Measurements from ENCODE around the gene TTPAL. TPM values are rescaled to one million over a fixed set of nuclear protein-coding genes. Genes with fewer than 3 reads are reported as not detected.

The TTPAL gene
- total and polyA plus RNA-seq, 9 of the 15 experiments (the other 6 are each of a cell fraction or from before 2014, with no cell fraction given) = 1.1 to 7.0 (median 2.6) TPM

DNA sequence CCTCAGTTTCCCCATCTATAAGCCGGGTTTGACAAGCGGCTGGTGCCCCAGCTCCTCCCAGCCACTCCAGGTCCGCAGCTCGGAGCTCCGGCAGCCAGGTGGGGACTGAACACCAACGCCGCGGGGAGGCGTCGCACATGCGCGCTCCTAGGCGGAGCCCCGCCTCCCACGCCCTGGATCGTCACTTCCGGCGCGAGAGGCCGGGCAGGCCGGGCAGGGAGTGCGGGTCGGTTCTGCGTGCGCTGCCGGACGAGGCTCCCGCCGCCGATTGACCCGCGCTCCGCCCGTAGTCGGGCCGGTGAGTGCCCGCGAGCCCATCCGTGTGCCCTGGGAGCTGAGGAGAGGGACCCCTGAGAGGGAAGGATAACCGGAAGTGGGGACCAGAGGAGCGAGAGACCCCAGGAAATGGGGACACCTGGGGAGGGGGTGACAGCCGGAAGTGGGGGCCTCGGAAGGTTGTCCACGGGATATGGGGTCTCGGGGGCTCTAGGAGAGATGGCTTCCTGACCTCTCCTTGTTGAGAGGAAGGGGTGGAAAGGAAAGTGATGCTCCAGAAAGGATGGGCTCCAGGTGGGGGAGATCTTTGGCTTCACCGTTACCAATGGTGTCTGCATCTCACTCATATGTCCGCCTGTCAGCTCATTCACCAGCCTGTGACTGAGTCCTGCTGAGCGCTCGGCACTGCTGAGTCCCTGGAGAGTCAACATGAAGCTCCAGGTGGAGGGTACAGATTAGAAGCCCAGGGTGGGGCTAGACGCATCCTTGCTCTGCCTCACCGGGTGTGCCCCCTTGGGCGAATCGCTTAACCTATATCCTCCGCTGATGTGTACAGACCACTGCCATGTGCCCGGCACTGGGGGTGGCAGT is at the start of gene TTPAL (continued):
- TF ChIP-seq, protein P1, sequence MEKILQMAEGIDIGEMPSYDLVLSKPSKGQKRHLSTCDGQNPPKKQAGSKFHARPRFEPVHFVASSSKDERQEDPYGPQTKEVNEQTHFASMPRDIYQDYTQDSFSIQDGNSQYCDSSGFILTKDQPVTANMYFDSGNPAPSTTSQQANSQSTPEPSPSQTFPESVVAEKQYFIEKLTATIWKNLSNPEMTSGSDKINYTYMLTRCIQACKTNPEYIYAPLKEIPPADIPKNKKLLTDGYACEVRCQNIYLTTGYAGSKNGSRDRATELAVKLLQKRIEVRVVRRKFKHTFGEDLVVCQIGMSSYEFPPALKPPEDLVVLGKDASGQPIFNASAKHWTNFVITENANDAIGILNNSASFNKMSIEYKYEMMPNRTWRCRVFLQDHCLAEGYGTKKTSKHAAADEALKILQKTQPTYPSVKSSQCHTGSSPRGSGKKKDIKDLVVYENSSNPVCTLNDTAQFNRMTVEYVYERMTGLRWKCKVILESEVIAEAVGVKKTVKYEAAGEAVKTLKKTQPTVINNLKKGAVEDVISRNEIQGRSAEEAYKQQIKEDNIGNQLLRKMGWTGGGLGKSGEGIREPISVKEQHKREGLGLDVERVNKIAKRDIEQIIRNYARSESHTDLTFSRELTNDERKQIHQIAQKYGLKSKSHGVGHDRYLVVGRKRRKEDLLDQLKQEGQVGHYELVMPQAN (IDR thresholded peaks at IDR 0.05; ENCODE audit: borderline replicate concordance) = no peak; the same call in 1 of the 2 replicates
- TF ChIP-seq TAF1 (IDR thresholded peaks at IDR 0.05; ENCODE audit: control insufficient read depth, extremely low read depth, insufficient read depth, low read length, severe bottlenecking) = peak; percentile 87
- no peak for TF ChIP-seq RBM34 (IDR thresholded peaks at IDR 0.05; ENCODE audit: borderline replicate concordance, insufficient read depth, low read length)
- no peak for TF ChIP-seq SAFB2 (IDR thresholded peaks at IDR 0.05; ENCODE audit: borderline replicate concordance, low read depth, low read length, severe bottlenecking)
- TF ChIP-seq PHB2 (IDR thresholded peaks at IDR 0.05; ENCODE audit: low read depth) = 0 out of 2 replicates have a peak, but pooled peaks have one; percentile 11
- TF ChIP-seq MBD2 (IDR thresholded peaks at IDR 0.05; ENCODE audit: borderline replicate concordance, low read depth) = peak; percentile 57; the same call in 1 of the 2 replicates
- TF ChIP-seq TBP (optimal IDR thresholded peaks at IDR 0.05; ENCODE audit: low read depth, low read length) = peak; percentile 61
- TF ChIP-seq, protein P2, sequence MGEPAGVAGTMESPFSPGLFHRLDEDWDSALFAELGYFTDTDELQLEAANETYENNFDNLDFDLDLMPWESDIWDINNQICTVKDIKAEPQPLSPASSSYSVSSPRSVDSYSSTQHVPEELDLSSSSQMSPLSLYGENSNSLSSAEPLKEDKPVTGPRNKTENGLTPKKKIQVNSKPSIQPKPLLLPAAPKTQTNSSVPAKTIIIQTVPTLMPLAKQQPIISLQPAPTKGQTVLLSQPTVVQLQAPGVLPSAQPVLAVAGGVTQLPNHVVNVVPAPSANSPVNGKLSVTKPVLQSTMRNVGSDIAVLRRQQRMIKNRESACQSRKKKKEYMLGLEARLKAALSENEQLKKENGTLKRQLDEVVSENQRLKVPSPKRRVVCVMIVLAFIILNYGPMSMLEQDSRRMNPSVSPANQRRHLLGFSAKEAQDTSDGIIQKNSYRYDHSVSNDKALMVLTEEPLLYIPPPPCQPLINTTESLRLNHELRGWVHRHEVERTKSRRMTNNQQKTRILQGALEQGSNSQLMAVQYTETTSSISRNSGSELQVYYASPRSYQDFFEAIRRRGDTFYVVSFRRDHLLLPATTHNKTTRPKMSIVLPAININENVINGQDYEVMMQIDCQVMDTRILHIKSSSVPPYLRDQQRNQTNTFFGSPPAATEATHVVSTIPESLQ (CRISPR knock-in tag; IDR thresholded peaks at IDR 0.05) = peak; percentile 88; the same call in 1 of the 2 replicates
- TF ChIP-seq, protein P3, sequence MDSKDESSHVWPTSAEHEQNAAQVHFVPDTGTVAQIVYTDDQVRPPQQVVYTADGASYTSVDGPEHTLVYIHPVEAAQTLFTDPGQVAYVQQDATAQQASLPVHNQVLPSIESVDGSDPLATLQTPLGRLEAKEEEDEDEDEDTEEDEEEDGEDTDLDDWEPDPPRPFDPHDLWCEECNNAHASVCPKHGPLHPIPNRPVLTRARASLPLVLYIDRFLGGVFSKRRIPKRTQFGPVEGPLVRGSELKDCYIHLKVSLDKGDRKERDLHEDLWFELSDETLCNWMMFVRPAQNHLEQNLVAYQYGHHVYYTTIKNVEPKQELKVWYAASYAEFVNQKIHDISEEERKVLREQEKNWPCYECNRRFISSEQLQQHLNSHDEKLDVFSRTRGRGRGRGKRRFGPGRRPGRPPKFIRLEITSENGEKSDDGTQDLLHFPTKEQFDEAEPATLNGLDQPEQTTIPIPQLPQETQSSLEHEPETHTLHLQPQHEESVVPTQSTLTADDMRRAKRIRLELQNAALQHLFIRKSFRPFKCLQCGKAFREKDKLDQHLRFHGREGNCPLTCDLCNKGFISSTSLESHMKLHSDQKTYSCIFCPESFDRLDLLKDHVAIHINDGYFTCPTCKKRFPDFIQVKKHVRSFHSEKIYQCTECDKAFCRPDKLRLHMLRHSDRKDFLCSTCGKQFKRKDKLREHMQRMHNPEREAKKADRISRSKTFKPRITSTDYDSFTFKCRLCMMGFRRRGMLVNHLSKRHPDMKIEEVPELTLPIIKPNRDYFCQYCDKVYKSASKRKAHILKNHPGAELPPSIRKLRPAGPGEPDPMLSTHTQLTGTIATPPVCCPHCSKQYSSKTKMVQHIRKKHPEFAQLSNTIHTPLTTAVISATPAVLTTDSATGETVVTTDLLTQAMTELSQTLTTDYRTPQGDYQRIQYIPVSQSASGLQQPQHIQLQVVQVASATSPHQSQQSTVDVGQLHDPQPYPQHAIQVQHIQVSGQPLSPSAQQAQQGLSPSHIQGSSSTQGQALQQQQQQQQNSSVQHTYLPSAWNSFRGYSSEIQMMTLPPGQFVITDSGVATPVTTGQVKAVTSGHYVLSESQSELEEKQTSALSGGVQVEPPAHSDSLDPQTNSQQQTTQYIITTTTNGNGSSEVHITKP (IDR thresholded peaks at IDR 0.05; ENCODE audit: partially characterized antibody) = no peak
- TF ChIP-seq ZNF830 (CRISPR knock-in tag; IDR thresholded peaks at IDR 0.05) = 0 out of 2 replicates have a peak, but pooled peaks have one; percentile 62
- no peak for TF ChIP-seq KLF13 (tag; IDR thresholded peaks at IDR 0.05; ENCODE audit: borderline replicate concordance, low read depth)
- no peak for TF ChIP-seq MAFK (IDR thresholded peaks at IDR 0.05; ENCODE audit: low read length)
- no peak for TF ChIP-seq TGIF2 (CRISPR knock-in tag; IDR thresholded peaks at IDR 0.05)
- peak; percentile 97 for TF ChIP-seq POLR2G (IDR thresholded peaks at IDR 0.05; ENCODE audit: low read depth, low read length)
- TF ChIP-seq, protein P4, sequence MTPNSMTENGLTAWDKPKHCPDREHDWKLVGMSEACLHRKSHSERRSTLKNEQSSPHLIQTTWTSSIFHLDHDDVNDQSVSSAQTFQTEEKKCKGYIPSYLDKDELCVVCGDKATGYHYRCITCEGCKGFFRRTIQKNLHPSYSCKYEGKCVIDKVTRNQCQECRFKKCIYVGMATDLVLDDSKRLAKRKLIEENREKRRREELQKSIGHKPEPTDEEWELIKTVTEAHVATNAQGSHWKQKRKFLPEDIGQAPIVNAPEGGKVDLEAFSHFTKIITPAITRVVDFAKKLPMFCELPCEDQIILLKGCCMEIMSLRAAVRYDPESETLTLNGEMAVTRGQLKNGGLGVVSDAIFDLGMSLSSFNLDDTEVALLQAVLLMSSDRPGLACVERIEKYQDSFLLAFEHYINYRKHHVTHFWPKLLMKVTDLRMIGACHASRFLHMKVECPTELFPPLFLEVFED (CRISPR knock-in tag; conservative IDR thresholded peaks at IDR 0.05) = peak; percentile 78

Measured in K562 (cell line).